GM12878 (cell line): ENCODE results near the gene LRP4. TPM values are rescaled to one million over a fixed set of nuclear protein-coding genes. Genes with fewer than 3 reads are reported as not detected.

ENCODE experiments used
- ATAC-seq: fragments of 200-7000 bp; cut with Tn5 transposase; 3 replicates; pipeline ENCODE4 v1.9.1; 2020; ENCODE audit warnings: mild to moderate bottlenecking, moderate library complexity
- BruUV-seq: library from RNA; stranded (reverse); fragments of 400-500 nt; replicated peaks from 2 replicates; lab custom pipeline; 2021; lab: Mats Ljungman, UMichigan
- CTCF ChIA-PET: fragments of 300-600 bp; sonication (Branson Sonifier 250); formaldehyde crosslinking; extraction: SDS; loops from one replicate; lab custom pipeline; 2021; ENCODE audit warnings: inconsistent platforms; lab: Yijun Ruan, JAX
- POLR2A ChIA-PET: fragments of 350-600 bp; formaldehyde crosslinking; extraction: SDS; loops from one replicate; lab custom pipeline; 2021; ENCODE audit warnings: inconsistent platforms; lab: Charles Lee
- RAD21 ChIA-PET: fragments of 300-600 bp; sonication (Branson Sonifier 250); formaldehyde crosslinking; loops from one replicate; lab custom pipeline; 2023; ENCODE audit warnings: antibody characterized with exemption; ENCODE audit not compliant: unreplicated experiment; lab: Charles Lee
- SMC1A ChIA-PET: fragments of 300-600 bp; sonication (Branson Sonifier 250); formaldehyde crosslinking; loops from one replicate; lab custom pipeline; 2023; ENCODE audit not compliant: unreplicated experiment, uncharacterized antibody; lab: Charles Lee
- DNase-seq: peaks from one replicate; pipeline ENCODE4 v3.0.0-alpha.2; 2011; ENCODE audit warnings: low read depth, low spot score
- FAIRE-seq: peaks from 3 replicates; lab custom pipeline; 2011; peaks lifted over from hg19 to GRCh38; lab: Jason Lieb, UNC
- H2AFZ ChIP-seq: 2 replicates; pipeline ENCODE4 v1.6.0; 2011; ENCODE audit warnings: low read depth, low read length, control low read depth; ENCODE audit not compliant: control insufficient read depth
- H3K27ac ChIP-seq: 2 replicates; pipeline ENCODE4 v1.5.1; 2011; ENCODE audit warnings: control low read depth; ENCODE audit not compliant: control insufficient read depth, insufficient read depth
- H3K27me3 ChIP-seq, 2 experiments: replicated peaks in 1 of 2; 2 replicates each; pipeline versions ENCODE4 v1.6.0 to v1.6.1; 2011; ENCODE audit warnings: low read length in 1 of 2; ENCODE audit not compliant: control insufficient read depth in 2 of 2, insufficient read depth in 2 of 2
- H3K36me3 ChIP-seq, 2 experiments: 2 replicates each; pipeline ENCODE4 v1.5.1; 2011; ENCODE audit warnings: low read length in 1 of 2; ENCODE audit not compliant: control insufficient read depth in 2 of 2, insufficient read depth in 2 of 2
- H3K4me1 ChIP-seq: 2 replicates; pipeline ENCODE4 v1.6.1; 2011; ENCODE audit warnings: mild to moderate bottlenecking, low read length, moderate library complexity, mixed read lengths; ENCODE audit not compliant: control insufficient read depth, insufficient read depth
- H3K4me2 ChIP-seq: 2 replicates; pipeline ENCODE4 v1.6.0; 2011; ENCODE audit warnings: control low read depth; ENCODE audit not compliant: control insufficient read depth, insufficient read depth
- H3K4me3 ChIP-seq: fragments of 200-600 bp; sonication (generic); 2 replicates; pipeline ENCODE4 v1.5.1; 2016
- H3K79me2 ChIP-seq: 2 replicates; pipeline ENCODE4 v1.6.0; 2011; ENCODE audit warnings: low read length; ENCODE audit not compliant: control insufficient read depth, insufficient read depth
- H3K9ac ChIP-seq: 2 replicates; pipeline ENCODE4 v1.8.0; 2011; ENCODE audit warnings: low read length, control low read depth, mixed read lengths; ENCODE audit not compliant: control insufficient read depth, insufficient read depth
- H3K9me3 ChIP-seq: replicated peaks from 3 replicates; pipeline ENCODE4 v1.5.1; 2011; ENCODE audit warnings: mild to moderate bottlenecking, low read length; ENCODE audit not compliant: control insufficient read depth, insufficient read depth
- H4K20me1 ChIP-seq: 2 replicates; pipeline ENCODE4 v1.6.0; 2011; ENCODE audit not compliant: control insufficient read depth, insufficient read depth
- PML ChIP-seq: IDR thresholded peaks from 2 replicates; pipeline ENCODE4 v1.6.1; 2012; ENCODE audit warnings: low read length, inconsistent platforms
- POLR2AphosphoS5 ChIP-seq: IDR thresholded peaks from 2 replicates; pipeline ENCODE4 v1.6.1; 2011; ENCODE audit warnings: mild to moderate bottlenecking, low read length, inconsistent platforms
- RELA ChIP-seq: fragments of 450-650 bp; IDR thresholded peaks from 2 replicates; pipeline ENCODE4 v1.8.0; 2014; ENCODE audit warnings: borderline replicate concordance; ENCODE audit not compliant: partially characterized antibody
- SMAD1 ChIP-seq: fragments of 450-650 bp; IDR thresholded peaks from 2 replicates; pipeline ENCODE4 v1.6.1; 2018; ENCODE audit warnings: mild to moderate bottlenecking, low read depth; ENCODE audit not compliant: partially characterized antibody
- WGBS: methylation state at CpG from one replicate; pipeline ENCODE4 v1.1.6; 2016; ENCODE audit warnings: low lambda C conversion rate; ENCODE audit not compliant: insufficient replicate concordance, insufficient coverage; ENCODE audit errors: missing lambda C conversion rate; 5-methylcytosine and 5-hydroxymethylcytosine counted together
- in situ Hi-C: fragments of 300-500 bp; cut with MboI; formaldehyde crosslinking; loops from 9 replicates; pipeline ENCODE4 v1.14.3; 2018; ENCODE audit warnings: mixed read lengths
- intact Hi-C: fragments of 100-400 bp; cut with micrococcal nuclease; formaldehyde crosslinking; loops from one replicate; pipeline ENCODE4 v1.14.2; 2022; ENCODE audit not compliant: unreplicated experiment
- polyA plus RNA-seq, 11 experiments: library from polyadenylated mRNA; depleted of rRNA in 4 of 11; unstranded in 6 of 11; stranded (reverse) in 5 of 11; fragments of >200 nt; fragmentation: Nextera tagmentation in 4 of 11; fragmentation: Illumina TruSeq in 1 of 11; extraction: Ambion mirVana in 4 of 11; extraction: Trizol in 1 of 11; gene quantifications; 1 replicate in 1 of 11; 2 replicates in 10 of 11; pipeline versions ENCODE4 v1.2.1 to v1.2.3, GENCODE V29; 2011 to 2016; ENCODE audit warnings: inconsistent platforms in 2 of 11, missing spikeins in 2 of 11, low read depth in 1 of 11
- total RNA-seq, 4 experiments: library from RNA; depleted of rRNA in 3 of 4; stranded (reverse); fragments of >200 nt in 3 of 4; fragmentation: Illumina TruSeq in 1 of 4; extraction: Trizol in 1 of 4; gene quantifications; 2 replicates each; pipeline versions ENCODE4 v1.2.1 to v1.2.3, GENCODE V29; 2013 to 2021
- TF ChIP-seq, protein P1 (sequence below): fragments of 450-650 bp; IDR thresholded peaks from 2 replicates; pipeline ENCODE4 v1.6.1; 2017; ENCODE audit warnings: low read depth, mild to moderate bottlenecking, moderate library complexity
- TF ChIP-seq, protein P2 (sequence below): fragments of 450-650 bp; IDR thresholded peaks from 2 replicates; pipeline ENCODE4 v1.6.1; 2016; ENCODE audit warnings: mild to moderate bottlenecking, moderate library complexity, borderline replicate concordance
- TF ChIP-seq, protein P3 (sequence below): fragments of 450-650 bp; IDR thresholded peaks from 2 replicates; pipeline ENCODE4 v1.6.1; 2017; ENCODE audit warnings: mild to moderate bottlenecking, moderate library complexity

Gene LRP4
- total and polyA plus RNA-seq, 10 of the 15 experiments (the other 5 are each of a cell fraction or from before 2014, with no cell fraction given), result under 0.01 to 0.06 (median 0.03) TPM; not detected in 6

DNA sequence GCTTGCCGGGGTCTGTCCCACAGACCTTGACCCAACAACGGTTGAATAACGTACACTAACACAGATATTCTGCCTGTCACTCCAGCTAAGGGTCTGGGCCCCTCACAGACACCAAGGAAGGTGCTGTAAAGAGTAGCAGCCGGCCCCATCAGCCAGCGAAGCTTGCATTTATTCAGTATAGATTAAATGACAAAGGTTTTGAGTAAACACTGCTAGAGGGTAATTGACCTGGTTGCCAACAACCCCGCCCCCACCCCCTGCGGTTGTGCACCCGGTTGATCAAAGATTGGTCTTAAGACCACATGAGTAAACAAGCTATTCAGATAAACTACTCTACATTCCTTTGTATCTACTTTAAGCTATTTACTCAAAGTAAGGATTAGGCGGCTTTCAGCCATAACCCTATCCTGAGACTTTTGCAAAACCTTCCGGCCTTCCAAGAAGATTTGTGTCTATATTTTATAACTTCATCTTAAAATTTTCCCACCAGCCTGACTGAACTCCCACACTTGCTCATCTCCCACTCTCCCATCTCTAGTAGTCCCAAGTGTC lies 67.4 kb downstream of the LRP4 start:
- H3K9ac ChIP-seq, result no peak overlapping the region
- ChIA-PET RAD21 (no interaction called here), SMC1A (no interaction called here), POLR2A (no interaction called here), CTCF (no interaction called here)
- no peak overlapping the region for H3K27ac ChIP-seq
- 81% methylated on average over 10 of the region's 10 CpGs for WGBS
- DNase-seq (no peak), FAIRE-seq (no peak), ATAC-seq (no peak)
- no TSS peak for BruUV-seq
- no peaks in the 10 kb centered on the region for H3K27me3 ChIP-seq
- H3K79me2 ChIP-seq, result peaks cover 6% of the 10 kb centered on the region
- intact Hi-C loops, result no loop called here
- no peaks in the 10 kb centered on the region for H3K9me3 ChIP-seq
- TF ChIP-seq, protein P1, sequence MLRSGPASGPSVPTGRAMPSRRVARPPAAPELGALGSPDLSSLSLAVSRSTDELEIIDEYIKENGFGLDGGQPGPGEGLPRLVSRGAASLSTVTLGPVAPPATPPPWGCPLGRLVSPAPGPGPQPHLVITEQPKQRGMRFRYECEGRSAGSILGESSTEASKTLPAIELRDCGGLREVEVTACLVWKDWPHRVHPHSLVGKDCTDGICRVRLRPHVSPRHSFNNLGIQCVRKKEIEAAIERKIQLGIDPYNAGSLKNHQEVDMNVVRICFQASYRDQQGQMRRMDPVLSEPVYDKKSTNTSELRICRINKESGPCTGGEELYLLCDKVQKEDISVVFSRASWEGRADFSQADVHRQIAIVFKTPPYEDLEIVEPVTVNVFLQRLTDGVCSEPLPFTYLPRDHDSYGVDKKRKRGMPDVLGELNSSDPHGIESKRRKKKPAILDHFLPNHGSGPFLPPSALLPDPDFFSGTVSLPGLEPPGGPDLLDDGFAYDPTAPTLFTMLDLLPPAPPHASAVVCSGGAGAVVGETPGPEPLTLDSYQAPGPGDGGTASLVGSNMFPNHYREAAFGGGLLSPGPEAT, result no peak
- no peak for TF ChIP-seq SMAD1
- in situ Hi-C loops, result no loop called here
- H3K4me3 ChIP-seq, result no peak overlapping the region
- H2AFZ ChIP-seq, result no peak overlapping the region
- H3K4me2 ChIP-seq, result no peak overlapping the region
- no peaks in the 10 kb centered on the region for H4K20me1 ChIP-seq
- H3K4me1 ChIP-seq, result no peaks in the 10 kb centered on the region; the same call in 1 of the 2 replicates
- no peaks in the 10 kb centered on the region for H3K36me3 ChIP-seq

DNA sequence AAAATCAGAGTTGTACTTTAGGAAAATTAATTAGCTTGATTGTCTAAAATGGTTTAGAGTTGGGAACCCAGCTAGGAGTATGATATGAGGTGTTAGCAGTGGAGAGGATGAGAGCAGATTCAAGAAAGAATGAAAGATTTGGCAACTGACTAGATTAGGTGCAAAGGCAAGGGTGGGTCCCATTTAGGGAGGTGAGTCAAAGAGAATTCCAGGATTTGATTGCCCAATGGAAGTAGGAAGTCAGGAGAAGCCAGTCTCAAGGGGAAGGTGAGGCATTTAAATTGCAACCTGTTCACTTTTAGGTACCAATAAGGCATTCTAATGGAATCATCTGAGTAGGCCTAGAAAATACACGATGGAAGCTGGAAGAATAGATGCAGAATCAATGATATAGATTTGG lies 68.7 kb downstream of the LRP4 start:
- no peak for FAIRE-seq
- intact Hi-C loops (no loop called here), in situ Hi-C loops (no loop called here)
- Histone ChIP-seq H3K4me3 (no peak overlapping the region), H3K27me3 (no peaks in the 10 kb centered on the region), H4K20me1 (no peaks in the 10 kb centered on the region), H3K4me1 (no peaks in the 10 kb centered on the region; the same call in 1 of the 2 replicates), H3K4me2 (no peak overlapping the region), H3K9me3 (no peaks in the 10 kb centered on the region), H3K27ac (no peak overlapping the region), H2AFZ (no peak overlapping the region), H3K9ac (no peak overlapping the region), H3K36me3 (no peaks in the 10 kb centered on the region), H3K79me2 (peaks cover 19% of the 10 kb centered on the region)
- ATAC-seq, result no peak
- WGBS, result 83% methylated on average over 1 of the region's 1 CpG
- SMC1A ChIA-PET, result no interaction called here
- no peak for DNase-seq
- POLR2A ChIA-PET, result no interaction called here
- CTCF ChIA-PET, result no interaction called here
- RAD21 ChIA-PET, result no interaction called here
- BruUV-seq, result no TSS peak
- TF ChIP-seq POLR2AphosphoS5 (no peak), RELA (no peak), PML (no peak)
- TF ChIP-seq, protein P2, sequence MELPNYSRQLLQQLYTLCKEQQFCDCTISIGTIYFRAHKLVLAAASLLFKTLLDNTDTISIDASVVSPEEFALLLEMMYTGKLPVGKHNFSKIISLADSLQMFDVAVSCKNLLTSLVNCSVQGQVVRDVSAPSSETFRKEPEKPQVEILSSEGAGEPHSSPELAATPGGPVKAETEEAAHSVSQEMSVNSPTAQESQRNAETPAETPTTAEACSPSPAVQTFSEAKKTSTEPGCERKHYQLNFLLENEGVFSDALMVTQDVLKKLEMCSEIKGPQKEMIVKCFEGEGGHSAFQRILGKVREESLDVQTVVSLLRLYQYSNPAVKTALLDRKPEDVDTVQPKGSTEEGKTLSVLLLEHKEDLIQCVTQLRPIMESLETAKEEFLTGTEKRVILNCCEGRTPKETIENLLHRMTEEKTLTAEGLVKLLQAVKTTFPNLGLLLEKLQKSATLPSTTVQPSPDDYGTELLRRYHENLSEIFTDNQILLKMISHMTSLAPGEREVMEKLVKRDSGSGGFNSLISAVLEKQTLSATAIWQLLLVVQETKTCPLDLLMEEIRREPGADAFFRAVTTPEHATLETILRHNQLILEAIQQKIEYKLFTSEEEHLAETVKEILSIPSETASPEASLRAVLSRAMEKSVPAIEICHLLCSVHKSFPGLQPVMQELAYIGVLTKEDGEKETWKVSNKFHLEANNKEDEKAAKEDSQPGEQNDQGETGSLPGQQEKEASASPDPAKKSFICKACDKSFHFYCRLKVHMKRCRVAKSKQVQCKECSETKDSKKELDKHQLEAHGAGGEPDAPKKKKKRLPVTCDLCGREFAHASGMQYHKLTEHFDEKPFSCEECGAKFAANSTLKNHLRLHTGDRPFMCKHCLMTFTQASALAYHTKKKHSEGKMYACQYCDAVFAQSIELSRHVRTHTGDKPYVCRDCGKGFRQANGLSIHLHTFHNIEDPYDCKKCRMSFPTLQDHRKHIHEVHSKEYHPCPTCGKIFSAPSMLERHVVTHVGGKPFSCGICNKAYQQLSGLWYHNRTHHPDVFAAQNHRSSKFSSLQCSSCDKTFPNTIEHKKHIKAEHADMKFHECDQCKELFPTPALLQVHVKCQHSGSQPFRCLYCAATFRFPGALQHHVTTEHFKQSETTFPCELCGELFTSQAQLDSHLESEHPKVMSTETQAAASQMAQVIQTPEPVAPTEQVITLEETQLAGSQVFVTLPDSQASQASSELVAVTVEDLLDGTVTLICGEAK, result no peak
- TF ChIP-seq, protein P3, sequence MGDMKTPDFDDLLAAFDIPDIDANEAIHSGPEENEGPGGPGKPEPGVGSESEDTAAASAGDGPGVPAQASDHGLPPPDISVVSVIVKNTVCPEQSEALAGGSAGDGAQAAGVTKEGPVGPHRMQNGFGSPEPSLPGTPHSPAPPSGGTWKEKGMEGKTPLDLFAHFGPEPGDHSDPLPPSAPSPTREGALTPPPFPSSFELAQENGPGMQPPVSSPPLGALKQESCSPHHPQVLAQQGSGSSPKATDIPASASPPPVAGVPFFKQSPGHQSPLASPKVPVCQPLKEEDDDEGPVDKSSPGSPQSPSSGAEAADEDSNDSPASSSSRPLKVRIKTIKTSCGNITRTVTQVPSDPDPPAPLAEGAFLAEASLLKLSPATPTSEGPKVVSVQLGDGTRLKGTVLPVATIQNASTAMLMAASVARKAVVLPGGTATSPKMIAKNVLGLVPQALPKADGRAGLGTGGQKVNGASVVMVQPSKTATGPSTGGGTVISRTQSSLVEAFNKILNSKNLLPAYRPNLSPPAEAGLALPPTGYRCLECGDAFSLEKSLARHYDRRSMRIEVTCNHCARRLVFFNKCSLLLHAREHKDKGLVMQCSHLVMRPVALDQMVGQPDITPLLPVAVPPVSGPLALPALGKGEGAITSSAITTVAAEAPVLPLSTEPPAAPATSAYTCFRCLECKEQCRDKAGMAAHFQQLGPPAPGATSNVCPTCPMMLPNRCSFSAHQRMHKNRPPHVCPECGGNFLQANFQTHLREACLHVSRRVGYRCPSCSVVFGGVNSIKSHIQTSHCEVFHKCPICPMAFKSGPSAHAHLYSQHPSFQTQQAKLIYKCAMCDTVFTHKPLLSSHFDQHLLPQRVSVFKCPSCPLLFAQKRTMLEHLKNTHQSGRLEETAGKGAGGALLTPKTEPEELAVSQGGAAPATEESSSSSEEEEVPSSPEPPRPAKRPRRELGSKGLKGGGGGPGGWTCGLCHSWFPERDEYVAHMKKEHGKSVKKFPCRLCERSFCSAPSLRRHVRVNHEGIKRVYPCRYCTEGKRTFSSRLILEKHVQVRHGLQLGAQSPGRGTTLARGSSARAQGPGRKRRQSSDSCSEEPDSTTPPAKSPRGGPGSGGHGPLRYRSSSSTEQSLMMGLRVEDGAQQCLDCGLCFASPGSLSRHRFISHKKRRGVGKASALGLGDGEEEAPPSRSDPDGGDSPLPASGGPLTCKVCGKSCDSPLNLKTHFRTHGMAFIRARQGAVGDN, result no peak
